ENCODE results near the gene MDGA2. TPM values are rescaled to one million over a fixed set of nuclear protein-coding genes. Genes with fewer than 3 reads are reported as not detected.
"Not testable (repeated sequence)": the region's sequence is repeated elsewhere in the genome, so short reads cannot be mapped to it uniquely, and the experiment has no call there.

MDGA2 gene
- total RNA-seq, 1 donor from 2014 or later, result 1.3 TPM

DNA sequence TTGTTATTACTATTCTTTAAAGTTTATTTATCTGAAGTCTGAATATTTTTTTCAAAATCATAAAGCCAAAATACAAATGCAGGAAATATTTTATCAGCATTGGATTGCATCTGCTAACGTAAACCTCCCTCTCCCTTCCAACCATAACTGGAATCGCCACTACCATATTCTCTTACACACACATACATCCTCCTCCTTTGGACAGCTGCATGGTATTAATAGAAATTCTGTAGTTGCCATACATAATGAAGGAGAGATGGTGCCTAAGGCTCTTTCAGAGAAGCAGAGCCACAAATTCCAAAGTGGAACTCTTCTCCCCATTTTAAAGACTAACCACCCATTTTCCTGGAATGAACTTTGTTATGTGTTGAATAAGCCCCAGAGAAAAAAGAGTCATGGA lies 352.7 kb downstream of the MDGA2 start:
- DNase-seq (ENCODE audit: extremely low spot score, unreplicated experiment), result no peak
- TF ChIP-seq, protein P1, sequence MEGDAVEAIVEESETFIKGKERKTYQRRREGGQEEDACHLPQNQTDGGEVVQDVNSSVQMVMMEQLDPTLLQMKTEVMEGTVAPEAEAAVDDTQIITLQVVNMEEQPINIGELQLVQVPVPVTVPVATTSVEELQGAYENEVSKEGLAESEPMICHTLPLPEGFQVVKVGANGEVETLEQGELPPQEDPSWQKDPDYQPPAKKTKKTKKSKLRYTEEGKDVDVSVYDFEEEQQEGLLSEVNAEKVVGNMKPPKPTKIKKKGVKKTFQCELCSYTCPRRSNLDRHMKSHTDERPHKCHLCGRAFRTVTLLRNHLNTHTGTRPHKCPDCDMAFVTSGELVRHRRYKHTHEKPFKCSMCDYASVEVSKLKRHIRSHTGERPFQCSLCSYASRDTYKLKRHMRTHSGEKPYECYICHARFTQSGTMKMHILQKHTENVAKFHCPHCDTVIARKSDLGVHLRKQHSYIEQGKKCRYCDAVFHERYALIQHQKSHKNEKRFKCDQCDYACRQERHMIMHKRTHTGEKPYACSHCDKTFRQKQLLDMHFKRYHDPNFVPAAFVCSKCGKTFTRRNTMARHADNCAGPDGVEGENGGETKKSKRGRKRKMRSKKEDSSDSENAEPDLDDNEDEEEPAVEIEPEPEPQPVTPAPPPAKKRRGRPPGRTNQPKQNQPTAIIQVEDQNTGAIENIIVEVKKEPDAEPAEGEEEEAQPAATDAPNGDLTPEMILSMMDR (conservative IDR thresholded peaks at IDR 0.05), result no peak
- Mint-ChIP-seq H3K36me3 (no peaks in the 10 kb centered on the region), H3K4me3 (no peak overlapping the region), H3K27ac (no peak overlapping the region), H3K27me3 (no peaks in the 10 kb centered on the region), H3K4me1 (ENCODE audit: unreplicated experiment) (no peaks in the 10 kb centered on the region), H3K9me3 (no peaks in the 10 kb centered on the region)

DNA sequence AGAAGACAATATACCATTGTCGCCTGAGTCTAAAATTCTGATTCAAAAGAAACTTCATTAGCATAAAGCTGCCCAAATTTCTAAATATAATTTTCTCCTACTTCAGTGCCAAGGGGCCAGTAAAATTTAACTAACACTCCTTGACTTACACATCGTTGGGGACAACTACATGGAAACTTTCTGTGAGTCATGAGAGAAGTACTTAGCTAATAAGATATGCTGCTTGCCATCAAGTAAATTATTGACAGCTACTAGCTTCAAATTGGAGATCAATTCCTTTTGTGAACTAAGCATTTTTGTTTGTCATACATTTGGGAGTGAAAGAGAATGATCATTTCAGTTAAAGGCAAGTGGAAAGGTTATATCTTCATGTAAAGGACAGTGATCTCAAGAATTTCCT lies 373.3 kb downstream of the MDGA2 start:
- H3K4me3 Mint-ChIP-seq, result no peak overlapping the region
- H3K4me1 Mint-ChIP-seq (ENCODE audit: unreplicated experiment), result no peaks in the 10 kb centered on the region
- no peak overlapping the region for H3K27ac Mint-ChIP-seq
- H3K9me3 Mint-ChIP-seq, result no peaks in the 10 kb centered on the region
- H3K36me3 Mint-ChIP-seq, result no peaks in the 10 kb centered on the region
- TF ChIP-seq, protein P1 (conservative IDR thresholded peaks at IDR 0.05), result no peak
- no peaks in the 10 kb centered on the region for H3K27me3 Mint-ChIP-seq
- no peak for DNase-seq (ENCODE audit: extremely low spot score, unreplicated experiment)

DNA sequence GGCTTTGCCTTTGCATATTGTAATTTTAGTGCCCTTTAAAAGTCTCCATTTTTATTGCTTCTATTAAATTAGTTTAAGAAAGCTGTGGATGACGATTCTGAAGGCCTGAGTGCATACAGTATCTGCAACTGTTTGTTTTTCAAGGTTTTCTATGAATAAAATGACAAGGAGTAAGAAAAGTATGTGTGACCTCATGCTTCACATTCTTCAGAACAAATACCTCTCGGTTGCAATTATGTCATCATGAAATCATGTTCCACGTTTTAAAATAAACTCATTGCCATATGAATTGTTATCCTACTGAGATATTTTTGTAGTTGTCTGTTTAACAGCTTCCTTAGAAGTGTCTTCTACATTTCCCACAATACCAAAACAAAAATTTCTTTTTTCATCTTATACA lies 374.6 kb downstream of the MDGA2 start:
- DNase-seq (ENCODE audit: extremely low spot score, unreplicated experiment), result no peak
- no peak overlapping the region for H3K4me3 Mint-ChIP-seq
- H3K4me1 Mint-ChIP-seq (ENCODE audit: unreplicated experiment), result no peaks in the 10 kb centered on the region
- no peaks in the 10 kb centered on the region for H3K27me3 Mint-ChIP-seq
- no peaks in the 10 kb centered on the region for H3K36me3 Mint-ChIP-seq
- no peak overlapping the region for H3K27ac Mint-ChIP-seq
- TF ChIP-seq, protein P1 (conservative IDR thresholded peaks at IDR 0.05), result no peak
- H3K9me3 Mint-ChIP-seq, result no peaks in the 10 kb centered on the region

DNA sequence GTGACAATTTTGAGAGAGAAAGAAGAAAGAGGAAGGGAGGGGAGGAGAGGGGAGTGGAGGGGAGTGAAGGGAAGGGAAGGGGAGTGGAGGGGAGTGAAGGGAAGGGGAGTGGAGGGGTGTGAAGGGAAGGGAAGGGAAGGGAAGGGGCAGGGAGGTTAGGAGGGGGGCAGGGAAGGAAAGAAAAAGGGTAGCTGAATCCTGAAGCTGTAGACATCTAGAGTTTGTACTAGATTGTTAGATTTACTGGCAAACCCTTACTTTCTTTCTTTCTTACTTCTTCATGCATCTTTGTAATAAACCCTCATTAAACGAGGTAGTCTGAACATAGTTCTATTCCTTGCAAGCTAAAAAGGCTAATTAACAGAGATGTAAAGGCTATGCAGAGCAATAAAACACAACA lies 378.0 kb downstream of the MDGA2 start:
- no peak overlapping the region for H3K4me3 Mint-ChIP-seq
- no peaks in the 10 kb centered on the region for H3K27me3 Mint-ChIP-seq
- no peak overlapping the region for H3K27ac Mint-ChIP-seq
- no peaks in the 10 kb centered on the region for H3K4me1 Mint-ChIP-seq (ENCODE audit: unreplicated experiment)
- no peaks in the 10 kb centered on the region for H3K36me3 Mint-ChIP-seq
- TF ChIP-seq, protein P1 (conservative IDR thresholded peaks at IDR 0.05), result no peak
- H3K9me3 Mint-ChIP-seq, result no peaks in the 10 kb centered on the region
- DNase-seq (ENCODE audit: extremely low spot score, unreplicated experiment), result no peak

DNA sequence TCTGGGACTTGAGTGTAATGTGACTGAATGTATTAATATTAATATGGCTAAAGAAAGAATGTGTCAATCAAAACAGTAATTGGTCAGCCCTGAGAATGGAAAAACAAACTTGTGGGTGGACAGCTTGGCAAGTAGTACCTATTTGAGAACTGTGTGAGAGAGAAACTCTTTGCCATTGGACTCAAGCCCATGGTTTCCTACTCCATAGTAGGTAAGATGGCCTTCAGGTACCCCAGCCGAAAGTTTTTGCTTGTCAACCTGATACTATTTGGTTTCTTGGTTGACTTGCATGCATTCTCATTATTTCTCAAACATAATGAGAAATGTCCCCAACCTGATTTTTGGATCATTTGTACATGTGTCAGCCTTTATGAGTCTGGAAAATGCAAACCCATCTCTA lies 391.1 kb downstream of the MDGA2 start:
- no peak for DNase-seq (ENCODE audit: extremely low spot score, unreplicated experiment)
- Mint-ChIP-seq H3K27me3 (no peaks in the 10 kb centered on the region), H3K4me1 (ENCODE audit: unreplicated experiment) (no peaks in the 10 kb centered on the region), H3K36me3 (no peaks in the 10 kb centered on the region), H3K4me3 (no peak overlapping the region), H3K9me3 (no peaks in the 10 kb centered on the region), H3K27ac (no peak overlapping the region)
- TF ChIP-seq, protein P1 (conservative IDR thresholded peaks at IDR 0.05), result no peak

DNA sequence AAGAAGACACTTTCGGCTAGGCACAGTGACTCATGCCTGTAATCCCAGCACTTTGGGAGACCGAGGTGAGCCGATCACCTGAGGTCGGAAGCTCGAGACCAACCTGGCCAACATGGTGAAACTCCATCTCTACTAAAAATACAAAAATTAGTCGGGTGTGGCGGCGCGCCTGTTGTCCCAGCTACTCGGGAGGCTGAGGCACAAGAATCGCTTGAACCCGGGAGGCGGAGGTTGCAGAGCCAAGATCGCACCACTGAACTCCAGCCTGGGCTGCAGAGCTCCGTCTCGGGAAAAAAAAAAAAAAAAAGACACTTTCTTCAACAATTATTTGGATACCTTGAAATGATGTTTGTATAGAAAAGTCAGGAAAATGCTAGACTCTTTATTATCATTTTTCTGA lies 393.6 kb downstream of the MDGA2 start:
- H3K4me3 Mint-ChIP-seq; H3K27me3 Mint-ChIP-seq; H3K9me3 Mint-ChIP-seq; H3K36me3 Mint-ChIP-seq; DNase-seq (ENCODE audit: extremely low spot score, unreplicated experiment); H3K27ac Mint-ChIP-seq; H3K4me1 Mint-ChIP-seq (ENCODE audit: unreplicated experiment): not testable (repeated sequence)
